CD4-positive, alpha-beta memory T cell (primary cell): ENCODE data around the gene SRGAP3. TPM values are rescaled to one million over a fixed set of nuclear protein-coding genes. Genes with fewer than 3 reads are reported as not detected.
A peak's percentile ranks its signal among the peaks of the same experiment; 100 is the strongest.

Experiments used
- CTCF ChIA-PET: fragments of 350-600 bp; sonication (Branson Sonifier 250); formaldehyde crosslinking; loops from one replicate; lab custom pipeline; 2021; ENCODE audit warnings: inconsistent platforms; ENCODE audit not compliant: partially characterized antibody; lab: Charles Lee
- POLR2A ChIA-PET: fragments of 350-600 bp; sonication (Branson Sonifier 250); formaldehyde crosslinking; loops from one replicate; lab custom pipeline; 2021; ENCODE audit not compliant: partially characterized antibody; lab: Charles Lee
- DNase-seq, 5 donors: peaks; one replicate each; pipeline versions ENCODE4 v3.0.0 to v3.0.0-alpha.2; 2020 to 2022; ENCODE audit warnings: mixed read lengths in 1 of 5
- H3K27ac ChIP-seq: one replicate; pipeline ENCODE4 v1.7.0; 2013; ENCODE audit warnings: low read depth, low read length
- H3K27me3 ChIP-seq: 2 replicates; pipeline ENCODE4 v1.7.0; 2013; ENCODE audit warnings: mild to moderate bottlenecking, low read length, moderate library complexity; ENCODE audit not compliant: insufficient read depth
- H3K36me3 ChIP-seq: 2 replicates; pipeline ENCODE4 v1.7.0; 2013; ENCODE audit warnings: mild to moderate bottlenecking, low read length, moderate library complexity; ENCODE audit not compliant: insufficient read depth
- H3K4me1 ChIP-seq: 2 replicates; pipeline ENCODE4 v1.7.0; 2013; ENCODE audit warnings: mild to moderate bottlenecking, low read length, moderate library complexity; ENCODE audit not compliant: insufficient read depth
- H3K4me3 ChIP-seq, 2 donors: one replicate each; pipeline ENCODE4 v1.7.0; 2013; ENCODE audit warnings: low read length in 2 of 2, mild to moderate bottlenecking in 1 of 2
- H3K9me3 ChIP-seq, 2 donors: one replicate each; pipeline ENCODE4 v1.7.0; 2013; ENCODE audit warnings: low read length in 2 of 2, control low read depth in 1 of 2; ENCODE audit not compliant: control insufficient read depth in 1 of 2
- H3K27ac Mint-ChIP-seq, 7 donors: one replicate each; pipeline ENCODE4 v1.8.0; 2020 to 2021; ENCODE audit warnings: mixed read lengths in 7 of 7, mild to moderate bottlenecking in 6 of 7, inconsistent platforms in 3 of 7, moderate library complexity in 3 of 7
- H3K27me3 Mint-ChIP-seq, 2 donors: one replicate each; pipeline ENCODE4 v1.8.0; 2020 to 2021; ENCODE audit warnings: mixed read lengths in 2 of 2
- H3K36me3 Mint-ChIP-seq, 2 donors: one replicate each; pipeline ENCODE4 v1.8.0; 2020 to 2021; ENCODE audit warnings: mixed read lengths in 2 of 2, inconsistent platforms in 1 of 2, mild to moderate bottlenecking in 1 of 2
- H3K4me1 Mint-ChIP-seq, 4 donors: one replicate each; pipeline ENCODE4 v1.8.0; 2020 to 2021; ENCODE audit warnings: mixed read lengths in 4 of 4, mild to moderate bottlenecking in 1 of 4
- H3K4me3 Mint-ChIP-seq, 8 donors: one replicate each; pipeline ENCODE4 v1.8.0; 2020 to 2021; ENCODE audit warnings: mixed read lengths in 8 of 8, mild to moderate bottlenecking in 7 of 8, moderate library complexity in 6 of 8, inconsistent platforms in 3 of 8
- H3K9me3 Mint-ChIP-seq, 8 donors: one replicate each; pipeline ENCODE4 v1.8.0; 2020 to 2021; ENCODE audit warnings: mixed read lengths in 8 of 8, mild to moderate bottlenecking in 5 of 8, inconsistent platforms in 3 of 8, moderate library complexity in 1 of 8
- intact Hi-C: fragments of 100-400 bp; cut with micrococcal nuclease; formaldehyde crosslinking; loops from one replicate; pipeline ENCODE4 v1.15.1; 2023
- polyA plus RNA-seq, 2 donors: library from polyadenylated mRNA; unstranded; fragments of 300-500 nt; fragmentation: Illumina TruSeq; gene quantifications; one replicate each; pipeline ENCODE4 v1.2.3, GENCODE V29; 2021
- total RNA-seq, 2 experiments: library from RNA; stranded (reverse); gene quantifications; one replicate each; pipeline ENCODE4 v1.2.3, GENCODE V29; 2021

SRGAP3 gene
- total and polyA plus RNA-seq, 4 experiments from 2014 or later, result 0.35 to 2.4 (median 1.7) TPM

DNA sequence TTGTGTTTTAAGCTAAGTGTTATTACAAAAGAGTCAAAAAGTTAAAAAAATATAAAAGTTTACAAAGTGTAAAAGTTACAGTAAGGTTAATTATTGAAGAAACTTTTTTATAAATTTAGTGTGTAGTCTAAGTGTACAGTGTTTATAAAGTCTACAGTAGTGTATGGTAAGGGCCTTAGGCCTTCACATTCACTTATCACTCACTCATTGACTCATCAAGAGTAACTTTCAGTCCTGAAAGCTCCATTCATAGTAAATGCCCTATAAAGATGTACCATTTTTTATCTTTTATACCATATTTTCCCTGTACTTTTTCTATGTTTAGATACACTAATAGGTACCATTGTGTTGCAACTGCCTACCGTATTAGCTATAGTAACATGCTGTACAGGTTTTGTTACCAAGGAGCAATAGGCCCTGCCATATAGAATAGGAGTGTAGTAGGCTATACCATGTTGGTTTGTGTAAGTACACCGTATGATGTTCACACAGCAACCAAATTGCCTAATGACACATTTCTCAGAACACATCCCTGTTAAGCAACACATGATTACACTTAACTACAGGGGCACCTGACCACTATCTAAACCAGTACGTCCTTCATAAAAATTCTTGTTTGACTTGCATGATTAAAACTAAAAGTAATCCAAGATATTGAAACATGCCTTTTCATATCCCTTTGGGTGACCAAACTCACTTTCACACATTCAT is 303.4 kb downstream of the SRGAP3 start:
- no peak overlapping the region for H3K4me3 Mint-ChIP-seq
- POLR2A ChIA-PET, result no interaction called here
- H3K27ac Mint-ChIP-seq, result no peak overlapping the region
- H3K36me3 ChIP-seq, result peaks cover 14% of the 10 kb centered on the region
- H3K9me3 Mint-ChIP-seq, result peaks cover 2 to 20% (median 14%) of the 10 kb centered on the region in 8 donors
- H3K4me1 Mint-ChIP-seq, result peaks cover 6 to 9% (median 8%) of the 10 kb centered on the region in 4 donors
- no peak overlapping the region for H3K27ac ChIP-seq
- H3K9me3 ChIP-seq, result no peaks in the 10 kb centered on the region
- H3K4me1 ChIP-seq, result no peaks in the 10 kb centered on the region
- DNase-seq, result no peak
- peaks cover 51 to 53% of the 10 kb centered on the region in 2 donors for H3K36me3 Mint-ChIP-seq
- H3K27me3 Mint-ChIP-seq, result no peaks in the 10 kb centered on the region
- CTCF ChIA-PET, result interaction anchor here (1.0 to 2.1 kb wide), 2 partner anchors 11 to 357 kb away, joined by 4 read pairs; no protein-coding TSS in a partner anchor
- H3K4me3 ChIP-seq, result no peak overlapping the region
- intact Hi-C loops, result no loop called here
- no peaks in the 10 kb centered on the region for H3K27me3 ChIP-seq

- H3K9me3 Mint-ChIP-seq, result peaks cover 2 to 20% (median 14%) of the 10 kb centered on the region in 8 donors
- no peak overlapping the region for H3K4me3 Mint-ChIP-seq
- ChIA-PET CTCF (no interaction called here), POLR2A (no interaction called here)
- no peak for DNase-seq
- intact Hi-C loops, result no loop called here
- Histone ChIP-seq H3K27me3 (no peaks in the 10 kb centered on the region), H3K27ac (no peak overlapping the region), H3K9me3 (no peaks in the 10 kb centered on the region), H3K4me1 (no peaks in the 10 kb centered on the region), H3K4me3 (no peak overlapping the region), H3K36me3 (peaks cover 20% of the 10 kb centered on the region)
- no peaks in the 10 kb centered on the region for H3K27me3 Mint-ChIP-seq
- no peak overlapping the region for H3K27ac Mint-ChIP-seq
- H3K36me3 Mint-ChIP-seq, result peaks cover 68 to 71% of the 10 kb centered on the region in 2 donors
- no peaks in the 10 kb centered on the region for H3K4me1 Mint-ChIP-seq
Observed at GRCh38 chr3:8942746-8943488, 306.5 kb downstream of the SRGAP3 start.

- POLR2A ChIA-PET, result no interaction called here
- H3K9me3 Mint-ChIP-seq, result peaks cover 2 to 20% (median 14%) of the 10 kb centered on the region in 8 donors
- no peaks in the 10 kb centered on the region for H3K9me3 ChIP-seq
- H3K27ac Mint-ChIP-seq, result no peak overlapping the region
- H3K27me3 ChIP-seq, result no peaks in the 10 kb centered on the region
- H3K27ac ChIP-seq, result no peak overlapping the region
- H3K36me3 Mint-ChIP-seq, result peaks cover 65 to 75% of the 10 kb centered on the region in 2 donors
- CTCF ChIA-PET, result no interaction called here
- no peaks in the 10 kb centered on the region for H3K4me1 Mint-ChIP-seq
- H3K4me3 ChIP-seq, result no peak overlapping the region
- H3K4me1 ChIP-seq, result no peaks in the 10 kb centered on the region
- H3K36me3 ChIP-seq, result peaks cover 20% of the 10 kb centered on the region
- no peak overlapping the region for H3K4me3 Mint-ChIP-seq
- intact Hi-C loops, result no loop called here
- DNase-seq, result no peak
- no peaks in the 10 kb centered on the region for H3K27me3 Mint-ChIP-seq
Observed at GRCh38 chr3:8942115-8942514, 307.3 kb downstream of the SRGAP3 start.

DNA sequence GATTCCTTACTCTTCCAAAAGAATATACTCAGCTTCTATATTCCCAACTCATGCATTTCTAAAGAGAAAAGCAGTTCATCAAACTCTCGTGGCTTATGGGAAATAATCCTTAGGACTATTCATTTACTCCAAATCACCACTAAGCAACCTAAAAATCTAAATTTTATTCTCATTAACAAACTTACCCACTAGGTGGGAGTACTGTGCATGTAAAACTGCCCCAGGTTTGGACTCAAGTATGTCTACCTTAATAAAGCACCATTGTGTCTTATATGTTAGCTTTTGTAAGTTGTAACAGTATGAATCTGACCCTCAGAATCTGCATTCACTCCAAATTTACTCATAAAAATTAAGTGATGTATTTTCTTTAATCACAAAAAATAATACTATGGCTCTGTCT is 311.4 kb downstream of the SRGAP3 start:
- Histone ChIP-seq H3K9me3 (no peaks in the 10 kb centered on the region), H3K27me3 (no peaks in the 10 kb centered on the region), H3K36me3 (peaks cover 13% of the 10 kb centered on the region), H3K4me3 (no peak overlapping the region), H3K27ac (no peak overlapping the region), H3K4me1 (no peaks in the 10 kb centered on the region)
- ChIA-PET CTCF (no interaction called here), POLR2A (no interaction called here)
- peaks cover 42 to 65% of the 10 kb centered on the region in 2 donors for H3K36me3 Mint-ChIP-seq
- H3K9me3 Mint-ChIP-seq, result peaks cover 0 to 8% (median 4%) of the 10 kb centered on the region in 8 donors
- no peaks in the 10 kb centered on the region for H3K27me3 Mint-ChIP-seq
- peak in 1 of 5 donors; percentile 3 for DNase-seq
- H3K4me3 Mint-ChIP-seq, result no peak overlapping the region
- intact Hi-C loops, result no loop called here
- H3K4me1 Mint-ChIP-seq, result no peaks in the 10 kb centered on the region
- H3K27ac Mint-ChIP-seq, result no peak overlapping the region

DNA sequence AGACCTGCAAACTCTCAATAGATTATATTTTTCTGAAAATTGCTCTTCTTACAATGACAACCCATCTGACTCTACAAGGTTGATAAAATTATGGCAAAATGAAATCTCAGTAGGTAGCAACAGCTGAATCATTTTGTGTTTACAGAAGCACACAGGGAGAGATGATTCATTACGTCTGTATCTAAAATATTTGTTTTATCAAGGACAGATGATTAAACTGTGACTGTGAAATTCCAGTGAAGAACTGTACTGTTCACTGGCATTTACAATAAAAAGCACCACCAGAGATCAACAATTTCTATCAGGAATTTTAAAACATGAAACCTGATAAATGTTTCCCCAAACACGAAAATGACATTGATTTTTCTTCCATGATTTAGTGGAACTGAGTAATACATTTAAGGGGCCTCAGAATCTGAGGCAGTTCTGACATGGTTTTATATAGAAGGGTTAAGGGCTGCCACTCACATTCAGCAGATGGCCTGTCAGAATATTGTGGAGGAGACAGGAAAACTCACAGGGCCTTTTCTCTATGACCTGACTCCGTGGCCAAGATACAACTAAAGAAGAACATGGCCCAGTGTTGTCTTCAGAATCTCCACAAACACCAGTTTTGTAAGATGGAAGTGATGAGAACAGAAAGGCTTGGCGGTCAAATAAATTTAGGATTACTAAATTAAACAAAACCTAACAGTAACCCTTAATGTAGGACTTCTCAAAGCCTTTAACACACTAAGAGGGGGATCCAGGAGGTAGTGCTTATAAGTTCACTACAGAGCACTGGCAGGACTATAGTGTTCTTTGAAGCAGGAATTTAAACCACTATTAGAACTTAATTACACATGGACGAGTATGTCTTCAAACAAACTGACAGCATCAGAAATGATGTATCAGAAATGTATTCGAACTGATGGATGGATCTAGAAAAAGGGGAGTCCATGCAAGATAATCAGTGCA is 312.1 kb downstream of the SRGAP3 start:
- Mint-ChIP-seq H3K4me1 (no peaks in the 10 kb centered on the region), H3K27me3 (no peaks in the 10 kb centered on the region), H3K4me3 (no peak overlapping the region), H3K27ac (peak overlapping the region in 2 of 7 donors; percentile 3 to 30), H3K36me3 (peaks cover 35 to 58% of the 10 kb centered on the region in 2 donors), H3K9me3 (peaks cover 0 to 2% (median 0%) of the 10 kb centered on the region in 8 donors)
- POLR2A ChIA-PET, result no interaction called here
- no peak for DNase-seq
- H3K4me3 ChIP-seq, result no peak overlapping the region
- H3K36me3 ChIP-seq, result peaks cover 13% of the 10 kb centered on the region
- intact Hi-C loops, result no loop called here
- no peaks in the 10 kb centered on the region for H3K27me3 ChIP-seq
- no peaks in the 10 kb centered on the region for H3K4me1 ChIP-seq
- H3K27ac ChIP-seq, result no peak overlapping the region
- H3K9me3 ChIP-seq, result no peaks in the 10 kb centered on the region
- CTCF ChIA-PET, result no interaction called here

- ChIA-PET POLR2A (no interaction called here), CTCF (no interaction called here)
- intact Hi-C loops, result no loop called here
- Histone ChIP-seq H3K9me3 (no peaks in the 10 kb centered on the region), H3K4me1 (no peaks in the 10 kb centered on the region), H3K27ac (no peak overlapping the region), H3K36me3 (no peaks in the 10 kb centered on the region), H3K4me3 (no peak overlapping the region), H3K27me3 (no peaks in the 10 kb centered on the region)
- peaks cover 0 to 2% (median 0%) of the 10 kb centered on the region in 4 donors for H3K4me1 Mint-ChIP-seq
- H3K9me3 Mint-ChIP-seq, result no peaks in the 10 kb centered on the region
- no peaks in the 10 kb centered on the region for H3K27me3 Mint-ChIP-seq
- H3K36me3 Mint-ChIP-seq, result peaks cover 24 to 25% of the 10 kb centered on the region in 2 donors
- H3K4me3 Mint-ChIP-seq, result no peak overlapping the region
- no peak for DNase-seq
- H3K27ac Mint-ChIP-seq, result no peak overlapping the region
Observed at GRCh38 chr3:8932507-8932906, 316.9 kb downstream of the SRGAP3 start.
